A673 (cell line): ENCODE data around the gene MCF2L2. TPM values are rescaled to one million over a fixed set of nuclear protein-coding genes. Genes with fewer than 3 reads are reported as not detected.

ENCODE experiments used
- BruUV-seq: library from RNA; stranded (reverse); fragments of 400-500 nt; replicated peaks from 2 replicates; lab custom pipeline; 2021; lab: Mats Ljungman, UMichigan
- CTCF ChIA-PET: fragments of 300-600 bp; sonication (Branson Sonifier 250); formaldehyde crosslinking; loops from one replicate; lab custom pipeline; 2022; ENCODE audit warnings: antibody characterized with exemption; lab: Charles Lee
- POLR2A ChIA-PET: fragments of 300-600 bp; sonication (Branson Sonifier 250); formaldehyde crosslinking; loops from one replicate; lab custom pipeline; 2022; ENCODE audit warnings: antibody characterized with exemption; ENCODE audit not compliant: low non-redundant PET; lab: Charles Lee
- DNase-seq: peaks from one replicate; pipeline ENCODE4 v3.0.0-alpha.2; 2015; ENCODE audit warnings: low spot score
- H3K27ac ChIP-seq: fragments of 200-600 bp; sonication (generic); 2 replicates; pipeline ENCODE4 v1.5.1; 2016; ENCODE audit warnings: mixed run types, low read depth, mild to moderate bottlenecking, mixed read lengths, antibody characterized with exemption, low read length; ENCODE audit not compliant: poor library complexity, severe bottlenecking
- H3K27me3 ChIP-seq: fragments of 200-600 bp; sonication (generic); replicated peaks from 2 replicates; pipeline ENCODE4 v1.6.1; 2017; ENCODE audit warnings: mixed run types, low read depth, mild to moderate bottlenecking, mixed read lengths, antibody characterized with exemption, low read length; ENCODE audit not compliant: insufficient read depth, poor library complexity
- H3K36me3 ChIP-seq: fragments of 200-600 bp; sonication (generic); 2 replicates; pipeline ENCODE4 v1.6.1; 2016; ENCODE audit warnings: mixed run types, mild to moderate bottlenecking, mixed read lengths, antibody characterized with exemption, low read length; ENCODE audit not compliant: insufficient read depth, poor library complexity, severe bottlenecking
- H3K4me1 ChIP-seq: fragments of 200-600 bp; sonication (generic); 2 replicates; pipeline ENCODE4 v1.6.1; 2017; ENCODE audit warnings: mixed run types, mild to moderate bottlenecking, mixed read lengths, antibody characterized with exemption, low read length; ENCODE audit not compliant: insufficient read depth, poor library complexity, severe bottlenecking
- H3K4me3 ChIP-seq: fragments of 200-600 bp; sonication (generic); 2 replicates; pipeline ENCODE4 v1.5.1; 2016; ENCODE audit warnings: low read depth, mixed run types, mild to moderate bottlenecking, mixed read lengths, low read length; ENCODE audit not compliant: poor library complexity, severe bottlenecking
- H3K9me3 ChIP-seq: fragments of 200-600 bp; sonication (generic); 2 replicates; pipeline ENCODE4 v1.6.1; 2016; ENCODE audit warnings: mixed run types, low read depth, mild to moderate bottlenecking, mixed read lengths, antibody characterized with exemption, low read length; ENCODE audit not compliant: poor library complexity, severe bottlenecking
- CTCF ChIP-seq: fragments of 300-800, 200-600 bp; sonication (generic); conservative IDR thresholded peaks from 2 replicates; pipeline ENCODE4 v1.5.1; 2017; ENCODE audit warnings: low read depth, mild to moderate bottlenecking, antibody characterized with exemption, low read length, moderate library complexity, mixed read lengths
- EZH2 ChIP-seq: fragments of 200-600 bp; sonication (generic); IDR thresholded peaks from 2 replicates; pipeline ENCODE4 v1.6.1; 2017; ENCODE audit warnings: borderline replicate concordance, low read depth, mild to moderate bottlenecking, mixed read lengths, antibody characterized with exemption, low read length; ENCODE audit not compliant: poor library complexity, severe bottlenecking
- intact Hi-C: fragments of 100-400 bp; cut with micrococcal nuclease; formaldehyde crosslinking; loops from one replicate; pipeline ENCODE4 v1.10.0; 2022; ENCODE audit not compliant: unreplicated experiment
- total RNA-seq: library from RNA; stranded (reverse); gene quantifications from 2 replicates; pipeline ENCODE4 v1.2.3, GENCODE V29; 2021

The MCF2L2 gene
- total RNA-seq, 1 experiment from 2014 or later, result not detected

GRCh38 chr3:183260167-183260904 lies 168.1 kb downstream of the MCF2L2 start:
- Histone ChIP-seq H3K36me3 (no peaks in the 10 kb centered on the region), H3K9me3 (no peaks in the 10 kb centered on the region), H3K27me3 (no peaks in the 10 kb centered on the region), H3K4me1 (peaks cover 32% of the 10 kb centered on the region), H3K27ac (no peak overlapping the region), H3K4me3 (no peak overlapping the region)
- BruUV-seq, result no TSS peak
- DNase-seq, result no peak
- POLR2A ChIA-PET, result no interaction called here
- no peak for TF ChIP-seq EZH2
- no peak for TF ChIP-seq CTCF
- intact Hi-C loops, result no loop called here
- CTCF ChIA-PET, result no interaction called here

- TF ChIP-seq CTCF, result no peak
- TF ChIP-seq EZH2, result no peak
- ChIA-PET CTCF (no interaction called here), POLR2A (no interaction called here)
- no peaks in the 10 kb centered on the region for H3K9me3 ChIP-seq
- no peak overlapping the region for H3K27ac ChIP-seq
- no peak for DNase-seq
- peaks cover 29% of the 10 kb centered on the region for H3K4me1 ChIP-seq
- no TSS peak for BruUV-seq
- H3K27me3 ChIP-seq, result no peaks in the 10 kb centered on the region
- H3K36me3 ChIP-seq, result no peaks in the 10 kb centered on the region
- no peak overlapping the region for H3K4me3 ChIP-seq
- intact Hi-C loops, result no loop called here
These were observed 168.8 kb downstream of the MCF2L2 start for GRCh38 chr3:183259621-183260020.

- CTCF ChIA-PET, result no interaction called here
- POLR2A ChIA-PET, result no interaction called here
- TF ChIP-seq EZH2 (no peak), CTCF (no peak)
- Histone ChIP-seq H3K36me3 (no peaks in the 10 kb centered on the region), H3K4me3 (no peak overlapping the region), H3K27me3 (no peaks in the 10 kb centered on the region), H3K9me3 (no peaks in the 10 kb centered on the region), H3K27ac (no peak overlapping the region), H3K4me1 (peaks cover 24% of the 10 kb centered on the region)
- intact Hi-C loops, result no loop called here
- no peak for DNase-seq
- no TSS peak for BruUV-seq
These were observed 169.3 kb downstream of the MCF2L2 start for GRCh38 chr3:183259087-183259486.
